Duodenal mucosa (tissue), 2 donors: ENCODE data around the gene SPIN3.
"Not testable (repeated sequence)": the region's sequence is repeated elsewhere in the genome, so short reads cannot be mapped to it uniquely, and the experiment has no call there.

ENCODE experiments used
- H3K27ac ChIP-seq: one replicate; pipeline ENCODE4 v1.7.0; 2013; ENCODE audit warnings: low read depth, low read length
- H3K27me3 ChIP-seq, 2 donors: one replicate each; pipeline ENCODE4 v1.7.0; 2013; ENCODE audit warnings: low read length in 2 of 2, control low read depth in 1 of 2; ENCODE audit not compliant: insufficient read depth in 2 of 2, control insufficient read depth in 1 of 2
- H3K36me3 ChIP-seq, 2 donors: one replicate each; pipeline ENCODE4 v1.7.0; 2013; ENCODE audit warnings: low read length in 2 of 2, control low read depth in 1 of 2; ENCODE audit not compliant: insufficient read depth in 2 of 2, control insufficient read depth in 1 of 2
- H3K4me1 ChIP-seq, 2 donors: one replicate each; pipeline ENCODE4 v1.7.0; 2013; ENCODE audit warnings: low read length in 2 of 2, control low read depth in 1 of 2; ENCODE audit not compliant: insufficient read depth in 2 of 2, control insufficient read depth in 1 of 2
- H3K4me3 ChIP-seq, 2 donors: one replicate each; pipeline ENCODE4 v1.7.0; 2013; ENCODE audit warnings: low read length in 2 of 2, low read depth in 1 of 2
- H3K9ac ChIP-seq, 2 donors: one replicate each; pipeline ENCODE4 v1.7.0; 2013; ENCODE audit warnings: low read length in 2 of 2, low read depth in 1 of 2
- H3K9me3 ChIP-seq, 2 donors: one replicate each; pipeline ENCODE4 v1.7.0; 2013; ENCODE audit warnings: low read length in 2 of 2, control low read depth in 1 of 2; ENCODE audit not compliant: control insufficient read depth in 1 of 2

The SPIN3 gene

DNA sequence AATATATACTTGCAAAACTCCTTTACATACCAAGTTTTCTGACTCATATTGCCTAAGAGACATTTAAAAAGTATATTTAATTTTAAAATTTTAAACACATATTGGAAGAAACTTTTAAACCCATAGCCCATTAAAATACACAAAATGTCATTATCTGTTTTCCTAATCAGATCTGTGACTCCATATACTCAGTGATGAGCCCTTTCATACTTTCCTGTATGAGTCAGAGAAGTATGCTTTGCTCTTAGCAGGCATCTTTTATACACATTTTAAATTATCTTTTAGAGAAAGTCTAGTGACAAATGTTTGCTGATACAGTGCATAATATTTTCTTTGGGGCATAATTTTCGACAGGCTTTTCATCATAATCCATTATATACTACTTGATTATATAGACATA is 26.4 kb downstream of the SPIN3 start:
- Histone ChIP-seq H3K4me1 (no peaks in the 10 kb centered on the region), H3K4me3 (no peak overlapping the region), H3K36me3 (no peaks in the 10 kb centered on the region), H3K9ac (no peak overlapping the region), H3K27ac (no peak overlapping the region), H3K9me3 (no peaks in the 10 kb centered on the region), H3K27me3 (no peaks in the 10 kb centered on the region)

DNA sequence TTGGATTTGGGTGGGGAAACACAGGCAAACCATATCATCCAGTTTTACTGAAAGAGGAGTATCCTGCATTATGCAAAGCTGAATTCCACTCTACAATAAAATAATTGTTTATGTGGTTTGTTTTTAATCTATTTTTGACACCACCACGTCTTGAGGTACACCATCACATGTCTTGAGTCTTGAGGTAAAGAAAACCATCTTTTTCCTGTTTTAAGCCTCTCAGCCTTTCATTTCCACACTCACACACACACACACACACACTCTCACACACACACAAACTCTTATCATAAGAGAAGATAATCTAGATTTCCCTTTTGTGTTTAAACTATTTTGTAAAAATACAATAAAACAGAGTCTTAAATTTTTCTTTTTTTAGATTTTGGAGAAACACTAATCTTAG is 32.0 kb downstream of the SPIN3 start:
- Histone ChIP-seq H3K27ac (no peak overlapping the region), H3K9ac (no peak overlapping the region), H3K4me1 (no peaks in the 10 kb centered on the region), H3K27me3 (no peaks in the 10 kb centered on the region), H3K4me3 (no peak overlapping the region), H3K36me3 (no peaks in the 10 kb centered on the region), H3K9me3 (no peaks in the 10 kb centered on the region)

DNA sequence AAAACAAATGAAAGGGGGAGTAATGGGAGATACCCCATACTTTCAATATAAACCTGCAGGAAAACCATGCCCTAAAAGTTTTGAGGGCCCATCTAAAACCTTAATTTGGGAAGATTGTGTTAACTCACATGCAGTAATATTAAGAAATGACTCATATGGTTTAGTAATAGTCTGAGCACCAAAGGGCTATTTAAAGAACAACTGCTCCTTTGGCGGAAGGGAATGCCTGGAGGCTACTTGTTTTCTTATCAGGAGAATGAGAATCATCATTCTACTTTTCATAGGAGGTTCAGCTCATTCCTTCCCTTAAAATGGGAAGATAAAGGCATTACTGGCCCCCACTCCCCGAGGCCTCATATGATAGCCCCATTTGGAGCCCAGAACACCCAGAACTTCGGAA is 47.6 kb downstream of the SPIN3 start:
- Histone ChIP-seq H3K27ac (no peak overlapping the region), H3K9ac (no peak overlapping the region), H3K9me3 (no peaks in the 10 kb centered on the region), H3K4me3 (no peak overlapping the region), H3K4me1 (no peaks in the 10 kb centered on the region), H3K36me3 (no peaks in the 10 kb centered on the region), H3K27me3 (no peaks in the 10 kb centered on the region)

DNA sequence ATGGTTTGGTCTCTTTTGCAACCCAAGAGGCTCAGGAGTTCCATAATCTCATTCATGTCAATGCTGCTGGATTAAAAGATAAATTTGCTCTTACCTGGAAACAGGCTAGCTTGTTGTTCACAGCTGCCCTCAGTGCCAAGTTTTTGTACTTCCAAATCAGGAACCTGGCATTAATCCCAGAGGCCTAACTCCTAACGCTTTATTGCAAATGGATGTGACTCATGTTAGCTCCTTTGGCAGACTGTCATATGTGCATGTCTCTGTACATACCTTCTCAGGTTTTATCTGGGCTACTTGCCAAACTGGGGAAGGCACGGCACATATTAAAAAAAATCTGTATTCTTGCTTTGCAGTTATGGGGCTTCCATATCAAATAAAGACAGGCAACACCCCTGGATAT is 49.1 kb downstream of the SPIN3 start:
- not testable (repeated sequence) for H3K4me1 ChIP-seq, H3K27me3 ChIP-seq, H3K27ac ChIP-seq

DNA sequence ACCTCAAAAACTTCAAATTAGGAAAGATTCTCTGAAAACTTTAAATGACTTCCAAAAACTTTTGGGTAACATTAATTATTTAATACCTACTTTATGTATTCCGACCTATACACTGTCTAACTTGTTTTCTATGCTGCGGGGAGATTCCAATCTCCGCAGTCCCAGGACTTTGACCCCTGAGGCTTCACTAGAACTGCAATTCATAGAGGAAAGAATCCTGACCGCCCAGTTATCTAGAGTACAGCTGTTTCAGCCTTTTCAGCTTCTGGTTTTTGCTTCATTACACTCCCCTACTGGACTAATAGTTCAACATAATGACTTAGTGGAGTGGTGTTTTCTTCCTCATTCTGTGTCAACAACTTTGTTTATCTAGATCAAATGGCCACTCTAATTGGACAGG is 50.1 kb downstream of the SPIN3 start:
- not testable (repeated sequence) for H3K9me3 ChIP-seq, H3K4me3 ChIP-seq, H3K27ac ChIP-seq

More for the DNA sequence above, 49.1 kb downstream of the SPIN3 start:
- H3K9me3 ChIP-seq, H3K4me3 ChIP-seq, H3K36me3 ChIP-seq, H3K9ac ChIP-seq: not testable (repeated sequence)

DNA sequence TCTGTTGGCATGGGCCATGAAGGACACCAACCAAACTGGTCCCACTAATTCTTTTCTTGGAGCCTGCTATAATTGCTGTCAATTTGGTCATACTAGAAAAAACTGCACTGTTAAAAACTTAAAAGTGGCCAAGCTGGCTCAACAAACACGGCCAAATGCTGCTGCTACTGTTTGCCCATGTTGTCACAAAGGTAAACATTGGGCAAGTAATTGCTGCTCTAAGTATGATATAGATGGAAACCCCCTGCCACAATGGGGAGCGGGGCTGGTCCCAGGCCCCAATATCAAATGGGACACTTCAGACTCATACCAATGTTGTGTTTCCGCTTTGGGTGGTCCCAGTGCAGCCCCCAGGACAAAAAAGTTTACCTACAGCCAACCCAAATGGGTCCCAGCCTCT is 52.1 kb downstream of the SPIN3 start:
- H3K9me3 ChIP-seq: no peaks in the 10 kb centered on the region
- H3K4me1 ChIP-seq: no peaks in the 10 kb centered on the region
- H3K36me3 ChIP-seq: no peaks in the 10 kb centered on the region
- H3K27me3 ChIP-seq: no peaks in the 10 kb centered on the region
- no peak overlapping the region for H3K27ac ChIP-seq
- H3K9ac ChIP-seq: no peak overlapping the region
- no peak overlapping the region for H3K4me3 ChIP-seq

More for the DNA sequence above, 50.1 kb downstream of the SPIN3 start:
- not testable (repeated sequence) for H3K27me3 ChIP-seq, H3K9ac ChIP-seq, H3K4me1 ChIP-seq, H3K36me3 ChIP-seq
